GM12892 (cell line): ENCODE data around the gene OSBPL3.

Experiments used
- POLR2A ChIP-seq: IDR thresholded peaks from 2 replicates; pipeline ENCODE4 v1.6.1; 2011; ENCODE audit warnings: low read depth, low read length, control low read depth
- POLR2AphosphoS5 ChIP-seq: IDR thresholded peaks from 2 replicates; pipeline ENCODE4 v1.6.1; 2011; ENCODE audit warnings: low read depth, low read length, control low read depth
- TAF1 ChIP-seq: IDR thresholded peaks from 2 replicates; pipeline ENCODE4 v1.6.1; 2011; ENCODE audit warnings: low read depth, mild to moderate bottlenecking, control low read depth, low read length, borderline replicate concordance

DNA sequence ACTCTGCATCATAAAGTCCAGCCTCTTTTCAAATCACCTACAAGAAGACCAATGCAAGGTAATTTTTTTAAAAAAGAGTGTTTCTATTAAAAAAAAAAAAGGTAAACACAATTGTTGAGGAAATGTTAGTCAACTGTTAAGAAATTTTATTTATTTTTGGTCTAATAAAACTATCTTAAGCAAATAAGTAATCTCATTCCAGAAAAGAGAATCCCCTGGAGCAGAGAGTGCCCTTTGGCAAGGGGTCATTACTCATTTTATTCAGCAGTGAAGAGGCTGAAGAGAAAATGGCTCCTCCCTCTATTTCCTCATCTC, 159.3 kb downstream of the OSBPL3 start:
- TF ChIP-seq POLR2AphosphoS5 (no peak), POLR2A (no peak), TAF1 (no peak)
